Ureter (tissue), 1 donor: ENCODE data around the gene SPACA4. TPM values are rescaled to one million over a fixed set of nuclear protein-coding genes. Genes with fewer than 3 reads are reported as not detected.
"Not testable (repeated sequence)": the region's sequence is repeated elsewhere in the genome, so short reads cannot be mapped to it uniquely, and the experiment has no call there.

Experiments
- DNase-seq: peaks from one replicate; pipeline ENCODE4 v3.0.0-alpha.2; 2020; ENCODE audit warnings: low spot score
- total RNA-seq: library from RNA; stranded (reverse); gene quantifications from one replicate; pipeline ENCODE4 v1.2.4, GENCODE V29; 2023
- donor health status: DM: yes; HTN: yes; CAD: no.

Gene SPACA4
- total RNA-seq, 1 donor from 2014 or later = not detected

DNA sequence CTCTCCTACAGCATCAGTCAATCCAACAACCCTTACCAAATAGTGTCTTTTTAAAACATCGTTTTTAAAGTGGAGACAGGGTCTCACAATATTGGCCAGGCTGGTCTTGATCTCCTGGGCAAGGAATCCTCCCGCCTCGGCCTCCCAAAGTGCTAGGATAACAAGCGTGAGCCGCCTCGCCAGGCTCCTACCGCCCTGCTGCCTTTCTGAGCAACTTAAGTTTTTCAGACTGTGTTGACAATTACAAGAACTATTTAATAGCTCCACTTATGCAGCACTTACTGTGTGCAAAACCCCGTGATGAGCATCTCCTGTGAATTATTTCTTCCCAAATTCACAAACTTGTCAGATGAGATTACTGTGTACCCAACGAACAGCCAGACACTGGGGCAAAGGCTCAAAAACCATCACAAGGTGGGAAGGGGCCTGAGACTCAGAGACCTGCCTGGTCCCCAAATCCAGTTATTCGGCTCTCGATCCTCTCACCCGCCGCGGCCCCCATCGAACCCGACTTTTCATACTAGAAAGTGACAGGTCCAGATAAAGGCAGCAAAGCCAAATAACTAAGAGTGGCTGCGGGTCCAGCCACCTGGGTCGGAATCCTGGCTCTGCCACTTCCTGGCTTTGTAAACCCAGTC, 11.9 kb downstream of the SPACA4 start:
- DNase-seq = peak; percentile 65

- peak; percentile 98 for DNase-seq
Measured at GRCh38 chr19:48618916-48619691, 12.6 kb downstream of the SPACA4 start, which contains the start of the genes RPL18 and SPHK2. TSS of gene RPL18 (minus strand) at chr19:48619178. CDS start at chr19:48619143, 35 bp downstream. TSS of gene SPHK2 (plus strand) at chr19:48619506. CDS start at chr19:48620515, 1,009 bp downstream.

DNA sequence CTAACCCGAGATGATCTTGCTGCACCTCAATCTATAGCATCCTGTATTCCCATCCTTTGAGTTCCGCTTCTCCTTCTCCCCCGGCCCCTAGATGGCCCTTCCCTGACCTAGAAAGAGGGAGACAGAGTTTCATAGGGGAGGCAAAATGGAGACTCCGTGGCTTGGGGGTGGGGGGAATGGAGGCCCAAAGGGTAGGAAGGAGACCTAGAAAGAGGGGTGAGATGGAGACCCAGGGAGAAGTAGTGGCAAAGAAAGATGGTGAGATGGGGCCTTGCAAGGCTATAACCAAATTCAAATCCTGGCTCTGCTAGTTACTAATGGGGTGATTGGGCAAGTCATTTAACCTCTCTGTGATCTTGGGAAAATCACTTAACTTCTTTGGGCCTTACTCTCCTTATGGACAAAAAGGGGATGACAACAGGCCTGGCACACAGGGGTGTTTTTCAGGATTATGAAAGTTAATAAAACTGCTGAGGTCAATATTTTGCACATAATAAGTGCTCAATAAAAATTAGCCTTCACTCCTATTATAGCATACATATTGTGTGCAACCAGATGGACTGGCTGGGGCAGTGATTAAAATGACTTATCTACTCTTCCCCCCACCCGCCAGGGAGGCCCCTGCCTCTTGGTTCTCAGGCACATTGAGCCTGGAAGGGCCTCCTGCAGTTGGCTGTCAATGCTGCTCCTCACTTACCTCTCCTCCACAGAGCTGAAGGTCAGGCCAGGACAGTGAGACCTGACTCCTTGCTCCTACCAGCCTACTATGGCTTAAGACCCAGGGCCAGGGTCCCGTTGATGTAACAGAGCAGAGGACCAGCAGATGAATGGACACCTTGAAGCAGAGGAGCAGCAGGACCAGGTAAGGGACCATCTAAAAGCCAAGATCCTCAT, 13.4 kb downstream of the SPACA4 start:
- no peak for DNase-seq

GRCh38 chr19:48623556-48624066, 17.1 kb downstream of the SPACA4 start:
- DNase-seq = no peak

DNA sequence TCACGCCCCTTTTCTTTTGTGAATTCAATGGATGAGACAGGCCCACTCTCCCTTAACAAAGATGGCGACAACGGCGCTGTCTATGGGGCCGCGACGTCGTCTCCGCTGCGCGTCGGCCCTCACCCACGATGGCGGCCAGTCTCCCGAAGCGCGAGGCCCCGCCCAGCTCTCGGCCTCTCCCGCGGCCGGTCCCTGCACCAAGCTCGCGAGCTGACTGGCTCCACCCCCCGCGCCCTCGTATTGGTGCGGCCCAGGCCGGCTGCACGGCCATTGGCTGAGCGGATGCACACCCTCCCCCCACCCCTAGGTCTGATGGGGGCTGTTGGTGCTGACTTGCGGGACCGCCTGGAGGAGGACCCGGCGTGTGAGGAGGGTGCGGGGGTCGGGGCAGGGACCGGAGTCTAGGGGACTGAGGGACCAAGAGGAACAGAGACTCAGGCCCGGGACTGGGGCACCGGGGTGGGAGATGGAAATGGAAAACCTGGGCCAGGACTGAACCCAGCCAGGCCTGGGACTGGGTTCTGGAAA, 17.6 kb downstream of the SPACA4 start:
- DNase-seq = peak; percentile 98

DNA sequence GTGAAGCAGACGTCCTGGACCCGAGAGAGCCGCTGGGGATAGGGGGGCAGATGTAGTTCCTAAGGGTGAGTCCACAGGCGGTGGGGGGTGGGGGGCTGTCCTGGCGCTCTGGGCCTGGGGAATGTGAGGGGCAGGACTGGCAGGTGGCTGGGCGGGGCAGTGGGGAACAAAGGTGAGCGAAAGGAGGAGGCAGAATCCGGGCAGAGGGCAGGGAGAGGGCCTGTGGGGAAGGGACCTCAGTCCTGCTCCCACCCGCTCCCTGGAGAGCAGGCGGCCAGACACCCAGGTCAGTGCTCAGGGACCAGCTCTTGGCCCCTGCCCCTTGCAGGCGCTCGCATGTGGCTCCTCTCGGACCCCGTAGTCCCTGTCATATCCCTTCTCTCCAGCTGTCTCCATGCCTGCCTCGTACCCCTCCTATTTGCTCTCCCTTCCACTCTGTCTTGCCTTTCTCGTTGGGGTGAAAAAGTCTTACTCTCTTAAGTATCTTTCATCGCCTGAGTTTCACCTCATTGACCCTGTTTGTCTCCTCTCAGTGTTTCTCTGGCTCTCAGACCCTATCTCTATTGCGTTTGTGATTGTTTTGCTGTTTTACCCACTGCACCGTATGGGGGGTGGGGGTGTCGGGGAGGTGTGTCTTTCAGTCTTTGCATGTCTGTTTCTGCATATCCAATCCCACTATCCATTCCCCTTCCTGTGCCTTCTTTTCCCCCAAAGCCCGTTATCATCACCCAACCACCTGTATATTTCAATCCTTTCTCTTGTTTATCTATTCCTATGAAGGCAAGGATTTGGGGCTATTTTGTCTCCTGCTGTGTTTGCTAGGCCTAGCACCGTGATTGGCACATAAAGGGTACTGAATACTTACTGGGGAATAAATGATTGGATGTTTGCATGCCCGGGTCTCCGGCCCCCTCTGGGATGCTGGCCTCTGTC, 18.5 kb downstream of the SPACA4 start:
- no peak for DNase-seq

DNA sequence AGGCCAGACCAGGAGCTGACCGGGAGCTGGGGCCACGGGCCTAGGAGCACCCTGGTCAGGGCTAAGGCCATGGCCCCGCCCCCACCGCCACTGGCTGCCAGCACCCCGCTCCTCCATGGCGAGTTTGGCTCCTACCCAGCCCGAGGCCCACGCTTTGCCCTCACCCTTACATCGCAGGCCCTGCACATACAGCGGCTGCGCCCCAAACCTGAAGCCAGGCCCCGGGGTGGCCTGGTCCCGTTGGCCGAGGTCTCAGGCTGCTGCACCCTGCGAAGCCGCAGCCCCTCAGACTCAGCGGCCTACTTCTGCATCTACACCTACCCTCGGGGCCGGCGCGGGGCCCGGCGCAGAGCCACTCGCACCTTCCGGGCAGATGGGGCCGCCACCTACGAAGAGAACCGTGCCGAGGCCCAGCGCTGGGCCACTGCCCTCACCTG, 19.4 kb downstream of the SPACA4 start:
- no peak for DNase-seq

- DNase-seq = no peak
Measured at GRCh38 chr19:48627201-48627864, 20.8 kb downstream of the SPACA4 start.

DNA sequence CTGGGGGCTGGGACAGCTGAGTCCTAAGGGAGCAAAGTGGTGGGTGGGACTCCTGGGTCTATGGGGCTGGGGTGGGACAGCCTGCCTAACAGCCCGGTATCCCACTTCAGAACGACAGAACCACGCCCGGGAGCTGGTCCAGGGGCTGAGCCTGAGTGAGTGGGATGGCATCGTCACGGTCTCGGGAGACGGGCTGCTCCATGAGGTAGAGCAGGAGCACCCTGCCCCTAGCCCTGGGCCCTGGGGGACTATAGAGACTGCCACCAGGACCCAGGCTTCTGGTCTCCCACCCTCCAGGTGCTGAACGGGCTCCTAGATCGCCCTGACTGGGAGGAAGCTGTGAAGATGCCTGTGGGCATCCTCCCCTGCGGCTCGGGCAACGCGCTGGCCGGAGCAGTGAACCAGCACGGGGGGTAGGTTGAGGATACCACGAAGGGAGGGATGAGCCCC, 21.3 kb downstream of the SPACA4 start:
- DNase-seq = no peak

DNA sequence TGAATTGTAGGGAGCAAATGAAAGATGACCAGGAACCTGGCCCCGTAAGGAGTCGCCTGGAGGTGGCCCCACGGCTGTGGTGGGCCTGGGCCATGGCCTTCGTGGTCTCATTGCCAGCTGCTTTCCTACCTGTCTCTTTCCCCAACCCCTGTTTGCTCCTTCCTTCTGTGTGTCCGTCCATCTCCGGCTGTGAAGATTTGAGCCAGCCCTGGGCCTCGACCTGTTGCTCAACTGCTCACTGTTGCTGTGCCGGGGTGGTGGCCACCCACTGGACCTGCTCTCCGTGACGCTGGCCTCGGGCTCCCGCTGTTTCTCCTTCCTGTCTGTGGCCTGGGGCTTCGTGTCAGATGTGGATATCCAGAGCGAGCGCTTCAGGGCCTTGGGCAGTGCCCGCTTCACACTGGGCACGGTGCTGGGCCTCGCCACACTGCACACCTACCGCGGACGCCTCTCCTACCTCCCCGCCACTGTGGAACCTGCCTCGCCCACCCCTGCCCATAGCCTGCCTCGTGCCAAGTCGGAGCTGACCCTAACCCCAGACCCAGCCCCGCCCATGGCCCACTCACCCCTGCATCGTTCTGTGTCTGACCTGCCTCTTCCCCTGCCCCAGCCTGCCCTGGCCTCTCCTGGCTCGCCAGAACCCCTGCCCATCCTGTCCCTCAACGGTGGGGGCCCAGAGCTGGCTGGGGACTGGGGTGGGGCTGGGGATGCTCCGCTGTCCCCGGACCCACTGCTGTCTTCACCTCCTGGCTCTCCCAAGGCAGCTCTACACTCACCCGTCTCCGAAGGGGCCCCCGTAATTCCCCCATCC, 22.1 kb downstream of the SPACA4 start:
- peak; percentile 55 for DNase-seq

DNA sequence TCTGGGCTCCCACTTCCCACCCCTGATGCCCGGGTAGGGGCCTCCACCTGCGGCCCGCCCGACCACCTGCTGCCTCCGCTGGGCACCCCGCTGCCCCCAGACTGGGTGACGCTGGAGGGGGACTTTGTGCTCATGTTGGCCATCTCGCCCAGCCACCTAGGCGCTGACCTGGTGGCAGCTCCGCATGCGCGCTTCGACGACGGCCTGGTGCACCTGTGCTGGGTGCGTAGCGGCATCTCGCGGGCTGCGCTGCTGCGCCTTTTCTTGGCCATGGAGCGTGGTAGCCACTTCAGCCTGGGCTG, 22.7 kb downstream of the SPACA4 start:
- DNase-seq = no peak

DNA sequence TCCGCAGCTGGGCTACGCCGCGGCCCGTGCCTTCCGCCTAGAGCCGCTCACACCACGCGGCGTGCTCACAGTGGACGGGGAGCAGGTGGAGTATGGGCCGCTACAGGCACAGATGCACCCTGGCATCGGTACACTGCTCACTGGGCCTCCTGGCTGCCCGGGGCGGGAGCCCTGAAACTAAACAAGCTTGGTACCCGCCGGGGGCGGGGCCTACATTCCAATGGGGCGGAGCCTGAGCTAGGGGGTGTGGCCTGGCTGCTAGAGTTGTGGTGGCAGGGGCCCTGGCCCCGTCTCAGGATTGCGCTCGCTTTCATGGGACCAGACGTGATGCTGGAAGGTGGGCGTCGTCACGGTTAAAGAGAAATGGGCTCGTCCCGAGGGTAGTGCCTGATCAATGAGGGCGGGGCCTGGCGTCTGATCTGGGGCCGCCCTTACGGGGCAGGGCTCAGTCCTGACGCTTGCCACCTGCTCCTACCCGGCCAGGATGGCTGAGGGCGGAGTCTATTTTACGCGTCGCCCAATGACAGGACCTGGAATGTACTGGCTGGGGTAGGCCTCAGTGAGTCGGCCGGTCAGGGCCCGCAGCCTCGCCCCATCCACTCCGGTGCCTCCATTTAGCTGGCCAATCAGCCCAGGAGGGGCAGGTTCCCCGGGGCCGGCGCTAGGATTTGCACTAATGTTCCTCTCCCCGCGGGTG, 23.2 kb downstream of the SPACA4 start:
- peak; percentile 72 for DNase-seq

- DNase-seq = peak; percentile 71
Measured at GRCh38 chr19:48630296-48631063, 23.9 kb downstream of the SPACA4 start.

GRCh38 chr19:48631225-48631624, 24.7 kb downstream of the SPACA4 start:
- no peak for DNase-seq

DNA sequence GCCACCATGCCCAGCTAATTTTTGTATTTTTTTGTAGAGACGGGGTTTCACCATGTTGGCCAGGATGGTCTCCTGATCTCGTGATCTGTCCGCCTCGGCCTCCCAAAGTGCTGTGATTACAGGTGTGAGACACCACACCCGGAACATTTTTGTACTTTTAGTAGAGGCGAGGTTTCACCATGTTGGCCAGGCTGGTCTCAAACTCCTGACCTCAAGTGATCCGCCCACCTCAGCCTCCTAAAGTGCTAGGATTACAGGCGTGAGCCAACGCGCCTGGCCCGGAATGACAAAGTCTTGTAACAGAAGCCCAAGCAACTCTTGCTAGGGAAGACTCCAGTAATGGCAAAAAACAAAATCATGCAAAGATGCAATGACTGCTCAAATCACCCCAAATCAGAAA, 25.7 kb downstream of the SPACA4 start:
- not testable (repeated sequence) for DNase-seq

DNA sequence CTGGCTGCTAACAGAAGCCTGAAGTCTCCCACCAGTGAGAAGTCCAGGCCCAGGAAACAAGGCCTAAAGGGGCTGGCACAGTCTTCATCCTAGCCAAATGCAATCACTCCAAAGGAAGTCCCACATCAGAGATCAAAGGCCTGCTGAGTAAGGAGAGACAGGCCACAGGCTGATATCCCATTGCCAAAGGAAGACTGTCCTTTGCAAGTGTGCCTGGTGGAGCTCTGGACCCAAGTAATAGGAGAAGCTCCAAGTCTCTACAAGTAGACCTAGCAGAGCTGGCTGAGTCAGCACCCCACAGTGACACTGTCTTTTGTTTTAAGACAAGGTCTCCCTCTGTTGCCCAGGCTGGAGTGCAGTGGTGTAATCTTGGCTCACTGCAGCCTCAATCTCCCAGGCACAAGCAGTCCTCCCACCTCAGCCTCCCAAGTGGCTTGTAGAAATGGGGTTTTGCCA, 26.2 kb downstream of the SPACA4 start:
- DNase-seq = no peak
